ENCODE results near the gene HPRT1. TPM values are rescaled to one million over a fixed set of nuclear protein-coding genes. Genes with fewer than 3 reads are reported as not detected.
A peak's percentile ranks its signal among the peaks of the same experiment; 100 is the strongest.

Gene HPRT1
- total and polyA plus RNA-seq, 3 experiments from 2014 or later, result 67.1 to 84.5 (median 82.4) TPM

- H3K36me3 Mint-ChIP-seq, result peaks cover 0 to 4% (median 0%) of the 10 kb centered on the region in 3 donors
- no peak overlapping the region for H3K4me3 Mint-ChIP-seq
- Histone ChIP-seq H3K36me3 (ENCODE audit: insufficient read depth, low read length) (no peaks in the 10 kb centered on the region), H3K9me3 (ENCODE audit: low read length) (no peaks in the 10 kb centered on the region), H3K4me3 (ENCODE audit: low read length) (no peak overlapping the region), H3K27ac (ENCODE audit: low read depth, low read length) (no peak overlapping the region), H3K27me3 (ENCODE audit: insufficient read depth, low read length, poor library complexity, severe bottlenecking) (no peaks in the 10 kb centered on the region), H3K4me1 (ENCODE audit: insufficient read depth, low read length) (no peaks in the 10 kb centered on the region)
- no peak overlapping the region for H3K27ac Mint-ChIP-seq
- CTCF ChIA-PET, result no interaction called here
- DNase-seq, result no peak
- POLR2A ChIA-PET, result no interaction called here
- H3K27me3 Mint-ChIP-seq, result no peaks in the 10 kb centered on the region
- H3K9me3 Mint-ChIP-seq, result no peaks in the 10 kb centered on the region
- H3K4me1 Mint-ChIP-seq, result no peaks in the 10 kb centered on the region
Measured at GRCh38 chrX:134443020-134443419, 16.9 kb upstream of the HPRT1 start.

- Mint-ChIP-seq H3K4me1 (no peaks in the 10 kb centered on the region), H3K27me3 (peaks cover 0 to under 1% of the 10 kb centered on the region in 2 donors), H3K27ac (no peak overlapping the region), H3K36me3 (peaks cover 0 to 4% (median 0%) of the 10 kb centered on the region in 3 donors), H3K4me3 (no peak overlapping the region), H3K9me3 (no peaks in the 10 kb centered on the region)
- Histone ChIP-seq H3K4me3 (ENCODE audit: low read length) (no peak overlapping the region), H3K36me3 (ENCODE audit: insufficient read depth, low read length) (no peaks in the 10 kb centered on the region), H3K4me1 (ENCODE audit: insufficient read depth, low read length) (no peaks in the 10 kb centered on the region), H3K27ac (ENCODE audit: low read depth, low read length) (no peak overlapping the region), H3K9me3 (ENCODE audit: low read length) (no peaks in the 10 kb centered on the region), H3K27me3 (ENCODE audit: insufficient read depth, low read length, poor library complexity, severe bottlenecking) (no peaks in the 10 kb centered on the region)
- ChIA-PET CTCF (no interaction called here), POLR2A (no interaction called here)
- no peak for DNase-seq
Measured at GRCh38 chrX:134443461-134443860, 16.5 kb upstream of the HPRT1 start.

GRCh38 chrX:134444681-134445080 is 15.3 kb upstream of the HPRT1 start:
- no peak overlapping the region for H3K27ac ChIP-seq (ENCODE audit: low read depth, low read length)

GRCh38 chrX:134452596-134452995 is 7.4 kb upstream of the HPRT1 start:
- Histone ChIP-seq H3K9me3 (ENCODE audit: low read length) (no peaks in the 10 kb centered on the region), H3K27ac (ENCODE audit: low read depth, low read length) (no peak overlapping the region), H3K4me3 (ENCODE audit: low read length) (no peak overlapping the region), H3K27me3 (ENCODE audit: insufficient read depth, low read length, poor library complexity, severe bottlenecking) (no peaks in the 10 kb centered on the region), H3K4me1 (ENCODE audit: insufficient read depth, low read length) (no peaks in the 10 kb centered on the region), H3K36me3 (ENCODE audit: insufficient read depth, low read length) (no peaks in the 10 kb centered on the region)
- peak overlapping the region in 1 of 8 donors; percentile 21 for H3K27ac Mint-ChIP-seq
- H3K9me3 Mint-ChIP-seq, result no peaks in the 10 kb centered on the region
- H3K36me3 Mint-ChIP-seq, result no peaks in the 10 kb centered on the region
- DNase-seq, result no peak
- ChIA-PET POLR2A (interaction anchor here (0.6 kb wide), 1 partner anchor 25 kb away, joined by 15 read pairs; no protein-coding TSS in a partner anchor), CTCF (no interaction called here)
- no peak overlapping the region for H3K4me3 Mint-ChIP-seq
- no peaks in the 10 kb centered on the region for H3K4me1 Mint-ChIP-seq
- H3K27me3 Mint-ChIP-seq, result peaks cover 0 to 6% of the 10 kb centered on the region in 2 donors

More at GRCh38 chrX:134444681-134445080, 15.3 kb upstream of the HPRT1 start:
- H3K4me3 Mint-ChIP-seq, result no peak overlapping the region
- H3K9me3 Mint-ChIP-seq, result no peaks in the 10 kb centered on the region
- Histone ChIP-seq H3K27me3 (ENCODE audit: insufficient read depth, low read length, poor library complexity, severe bottlenecking) (no peaks in the 10 kb centered on the region), H3K36me3 (ENCODE audit: insufficient read depth, low read length) (no peaks in the 10 kb centered on the region), H3K4me1 (ENCODE audit: insufficient read depth, low read length) (no peaks in the 10 kb centered on the region), H3K4me3 (ENCODE audit: low read length) (no peak overlapping the region), H3K9me3 (ENCODE audit: low read length) (no peaks in the 10 kb centered on the region)
- DNase-seq, result no peak
- H3K27me3 Mint-ChIP-seq, result peaks cover 0 to 1% of the 10 kb centered on the region in 2 donors
- no peak overlapping the region for H3K27ac Mint-ChIP-seq
- H3K36me3 Mint-ChIP-seq, result peaks cover 0 to under 1% (median 0%) of the 10 kb centered on the region in 3 donors
- POLR2A ChIA-PET, result no interaction called here
- CTCF ChIA-PET, result no interaction called here
- H3K4me1 Mint-ChIP-seq, result no peaks in the 10 kb centered on the region

- Mint-ChIP-seq H3K9me3 (no peaks in the 10 kb centered on the region), H3K4me3 (no peak overlapping the region), H3K4me1 (no peaks in the 10 kb centered on the region), H3K36me3 (no peaks in the 10 kb centered on the region), H3K27me3 (peaks cover 0 to 7% of the 10 kb centered on the region in 2 donors), H3K27ac (no peak overlapping the region)
- Histone ChIP-seq H3K36me3 (ENCODE audit: insufficient read depth, low read length) (no peaks in the 10 kb centered on the region), H3K27ac (ENCODE audit: low read depth, low read length) (no peak overlapping the region), H3K27me3 (ENCODE audit: insufficient read depth, low read length, poor library complexity, severe bottlenecking) (no peaks in the 10 kb centered on the region), H3K9me3 (ENCODE audit: low read length) (no peaks in the 10 kb centered on the region), H3K4me3 (ENCODE audit: low read length) (no peak overlapping the region), H3K4me1 (ENCODE audit: insufficient read depth, low read length) (no peaks in the 10 kb centered on the region)
- POLR2A ChIA-PET, result no interaction called here
- no peak for DNase-seq
- CTCF ChIA-PET, result no interaction called here
Measured at GRCh38 chrX:134453631-134454030, 6.3 kb upstream of the HPRT1 start.

GRCh38 chrX:134454506-134454905 is 5.5 kb upstream of the HPRT1 start:
- ChIA-PET CTCF (no interaction called here), POLR2A (no interaction called here)
- H3K9me3 Mint-ChIP-seq, result no peaks in the 10 kb centered on the region
- Histone ChIP-seq H3K4me3 (ENCODE audit: low read length) (no peak overlapping the region), H3K4me1 (ENCODE audit: insufficient read depth, low read length) (no peaks in the 10 kb centered on the region), H3K9me3 (ENCODE audit: low read length) (no peaks in the 10 kb centered on the region), H3K36me3 (ENCODE audit: insufficient read depth, low read length) (no peaks in the 10 kb centered on the region), H3K27ac (ENCODE audit: low read depth, low read length) (no peak overlapping the region), H3K27me3 (ENCODE audit: insufficient read depth, low read length, poor library complexity, severe bottlenecking) (no peaks in the 10 kb centered on the region)
- H3K27ac Mint-ChIP-seq, result no peak overlapping the region
- no peaks in the 10 kb centered on the region for H3K4me1 Mint-ChIP-seq
- peaks cover 0 to 7% of the 10 kb centered on the region in 2 donors for H3K27me3 Mint-ChIP-seq
- H3K36me3 Mint-ChIP-seq, result no peaks in the 10 kb centered on the region
- H3K4me3 Mint-ChIP-seq, result no peak overlapping the region
- no peak for DNase-seq

- Histone ChIP-seq H3K4me3 (ENCODE audit: low read length) (no peak overlapping the region), H3K9me3 (ENCODE audit: low read length) (no peaks in the 10 kb centered on the region), H3K27ac (ENCODE audit: low read depth, low read length) (no peak overlapping the region), H3K36me3 (ENCODE audit: insufficient read depth, low read length) (no peaks in the 10 kb centered on the region), H3K4me1 (ENCODE audit: insufficient read depth, low read length) (peaks cover 9% of the 10 kb centered on the region), H3K27me3 (ENCODE audit: insufficient read depth, low read length, poor library complexity, severe bottlenecking) (no peaks in the 10 kb centered on the region)
- peaks cover 0 to 1% (median 0%) of the 10 kb centered on the region in 3 donors for H3K36me3 Mint-ChIP-seq
- peaks cover 0 to 2% of the 10 kb centered on the region in 2 donors for H3K27me3 Mint-ChIP-seq
- ChIA-PET POLR2A (no interaction called here), CTCF (no interaction called here)
- H3K9me3 Mint-ChIP-seq, result no peaks in the 10 kb centered on the region
- H3K27ac Mint-ChIP-seq, result peak overlapping the region in 1 of 8 donors; percentile 65
- peak overlapping the region in 1 of 7 donors; percentile 66 for H3K4me3 Mint-ChIP-seq
- DNase-seq, result no peak
- peaks cover 9 to 13% (median 9%) of the 10 kb centered on the region in 3 donors for H3K4me1 Mint-ChIP-seq
Measured at GRCh38 chrX:134457708-134458107, 2.3 kb upstream of the HPRT1 start.

- Mint-ChIP-seq H3K4me3 (peak overlapping the region; percentile 80 to 97 (median 92)), H3K4me1 (peaks cover 9 to 24% (median 18%) of the 10 kb centered on the region in 3 donors), H3K27ac (peak overlapping the region in 4 of 8 donors; percentile 29 to 70 (median 52)), H3K27me3 (peaks cover 0 to 2% of the 10 kb centered on the region in 2 donors), H3K36me3 (peaks cover 0 to 1% (median 0%) of the 10 kb centered on the region in 3 donors), H3K9me3 (no peaks in the 10 kb centered on the region)
- H3K4me1 ChIP-seq (ENCODE audit: insufficient read depth, low read length), result peaks cover 9% of the 10 kb centered on the region
- no peak for DNase-seq
- H3K9me3 ChIP-seq (ENCODE audit: low read length), result no peaks in the 10 kb centered on the region
- ChIA-PET CTCF (no interaction called here), POLR2A (no interaction called here)
- no peaks in the 10 kb centered on the region for H3K27me3 ChIP-seq (ENCODE audit: insufficient read depth, low read length, poor library complexity, severe bottlenecking)
- H3K27ac ChIP-seq (ENCODE audit: low read depth, low read length), result peak overlapping the region; percentile 9
- peak overlapping the region; percentile 45 for H3K4me3 ChIP-seq (ENCODE audit: low read length)
- H3K36me3 ChIP-seq (ENCODE audit: insufficient read depth, low read length), result no peaks in the 10 kb centered on the region
Measured at GRCh38 chrX:134459683-134460004, 321 bp upstream of the HPRT1 start.

GRCh38 chrX:134460862-134461220 is 876 bp downstream of the HPRT1 start:
- POLR2A ChIA-PET, result no interaction called here
- H3K9me3 Mint-ChIP-seq, result no peaks in the 10 kb centered on the region
- no peak for DNase-seq

More at GRCh38 chrX:134460862-134461220, 876 bp downstream of the HPRT1 start:
- Mint-ChIP-seq H3K4me3 (peak overlapping the region; percentile 92 to 97 (median 93)), H3K4me1 (peaks cover 9 to 24% (median 18%) of the 10 kb centered on the region in 3 donors), H3K27ac (peak overlapping the region in 7 of 8 donors; percentile 55 to 94 (median 86)), H3K36me3 (peaks cover 0 to 1% (median 0%) of the 10 kb centered on the region in 3 donors), H3K27me3 (peaks cover 0 to 5% of the 10 kb centered on the region in 2 donors)
- Histone ChIP-seq H3K27me3 (ENCODE audit: insufficient read depth, low read length, poor library complexity, severe bottlenecking) (no peaks in the 10 kb centered on the region), H3K9me3 (ENCODE audit: low read length) (no peaks in the 10 kb centered on the region), H3K4me1 (ENCODE audit: insufficient read depth, low read length) (peaks cover 9% of the 10 kb centered on the region), H3K27ac (ENCODE audit: low read depth, low read length) (no peak overlapping the region), H3K4me3 (ENCODE audit: low read length) (peak overlapping the region; percentile 58), H3K36me3 (ENCODE audit: insufficient read depth, low read length) (no peaks in the 10 kb centered on the region)
- CTCF ChIA-PET, result interaction anchor here (1.0 kb wide), 1 partner anchor 13 kb away, joined by 3 read pairs; no protein-coding TSS in a partner anchor

Measured in CD8-positive, alpha-beta memory T cell (primary cell).